K562 (cell line): ENCODE measurements around the gene DDIT3. TPM values are rescaled to one million over a fixed set of nuclear protein-coding genes. Genes with fewer than 3 reads are reported as not detected.

Source experiments
- CCNT2 ChIP-seq: IDR thresholded peaks from 2 replicates; pipeline ENCODE4 v1.6.1; 2011; ENCODE audit warnings: borderline replicate concordance, low read depth, mild to moderate bottlenecking, moderate library complexity, mixed read lengths, low read length; ENCODE audit not compliant: insufficient read length; ENCODE audit errors: extremely low read depth
- CHD7 ChIP-seq: fragments of 200-600 bp; sonication (generic); IDR thresholded peaks from one replicate; pipeline ENCODE4 v1.6.1; 2012; ENCODE audit warnings: mild to moderate bottlenecking, low read depth, low read length, inconsistent platforms
- DIDO1 ChIP-seq: fragments of 450-650 bp; IDR thresholded peaks from 2 replicates; pipeline ENCODE4 v1.6.1; 2016; ENCODE audit warnings: low read depth, missing biosample characterization, missing genetic modification characterization
- ETV6 ChIP-seq, 3 experiments: fragments of 150-350 bp in 1 of 3; sonication (generic) in 1 of 3; formaldehyde crosslinking in 1 of 3; IDR thresholded peaks; 2 replicates each; pipeline versions ENCODE4 v1.6.1 to v1.8.0; 2014 to 2022; ENCODE audit warnings: borderline replicate concordance in 2 of 3, low read depth in 2 of 3, antibody characterized with exemption in 1 of 3, low read length in 1 of 3, mild to moderate bottlenecking in 1 of 3, missing genetic modification reagents in 1 of 3
- FOXK2 ChIP-seq, 2 experiments: fragments of 450-650 bp; IDR thresholded peaks in 1 of 2; conservative IDR thresholded peaks in 1 of 2; 2 replicates each; pipeline ENCODE4 v1.6.1; 2016; ENCODE audit warnings: low read depth in 2 of 2, mild to moderate bottlenecking in 1 of 2
- HDAC8 ChIP-seq: fragments of 450-650 bp; IDR thresholded peaks from 2 replicates; pipeline ENCODE4 v1.6.1; 2016; ENCODE audit warnings: mild to moderate bottlenecking, missing genetic modification characterization, moderate library complexity, missing compliant biosample characterization
- POLR2A ChIP-seq: fragments of 450-650 bp; conservative IDR thresholded peaks from 2 replicates; pipeline ENCODE4 v1.6.1; 2016
- THAP7 ChIP-seq: fragments of 250-450 bp; sonication (Bioruptor Pico); IDR thresholded peaks from 2 replicates; pipeline ENCODE4 v1.5.0; 2021
- ZBTB26 ChIP-seq: fragments of 450-650 bp; formaldehyde crosslinking; IDR thresholded peaks from 2 replicates; pipeline ENCODE4 v1.4.0; 2022; ENCODE audit warnings: missing genetic modification characterization
- ZBTB7A ChIP-seq: IDR thresholded peaks from 2 replicates; pipeline ENCODE4 v1.6.1; 2011; ENCODE audit warnings: low read depth, mild to moderate bottlenecking, low read length, moderate library complexity, borderline replicate concordance; ENCODE audit not compliant: control insufficient read depth
- ZNF384 ChIP-seq: IDR thresholded peaks from 2 replicates; pipeline ENCODE4 v1.6.1; 2012; ENCODE audit warnings: low read depth, low read length, improper control_type of control experiment
- polyA plus RNA-seq, 8 experiments: library from polyadenylated mRNA; depleted of rRNA in 4 of 8; stranded (reverse) in 5 of 8; unstranded in 3 of 8; fragments of >200 nt; fragmentation: Nextera tagmentation in 2 of 8; fragmentation: Illumina TruSeq in 1 of 8; extraction: Ambion mirVana in 2 of 8; extraction: Trizol in 1 of 8; gene quantifications; 2 replicates each; pipeline versions ENCODE4 v1.2.1 to v1.2.3, GENCODE V29; 2011 to 2014; ENCODE audit warnings: inconsistent platforms in 1 of 8, missing spikeins in 1 of 8
- total RNA-seq, 7 experiments: library from RNA; depleted of rRNA in 6 of 7; stranded (reverse); fragments of >200 nt in 6 of 7; fragmentation: Illumina TruSeq in 2 of 7; extraction: Trizol in 2 of 7; gene quantifications; 2 replicates each; pipeline versions ENCODE4 v1.2.1 to v1.2.3, GENCODE V29; 2011 to 2021; ENCODE audit warnings: low replicate concordance in 1 of 7

The DDIT3 gene
- total and polyA plus RNA-seq, 9 of the 15 experiments (the other 6 are each of a cell fraction or from before 2014, with no cell fraction given) = 59.1 to 272 (median 89.9) TPM

GRCh38 chr12:57522011-57522886, 1.9 kb upstream of the DDIT3 start, which contains the start of gene MBD6 (continued):
- peak; percentile 79 for TF ChIP-seq POLR2A
- peak; percentile 91 for TF ChIP-seq CCNT2
- TF ChIP-seq THAP7 (CRISPR knock-in tag) = no peak
- TF ChIP-seq ETV6 (IDR thresholded peaks at IDR 0.05; ENCODE audit: borderline replicate concordance in 1 of 2, low read depth in 2 of 2, low read length in 1 of 2) = no peak
- TF ChIP-seq ETV6 (CRISPR knock-in tag; IDR thresholded peaks at IDR 0.05; ENCODE audit: borderline replicate concordance) = no peak
- TF ChIP-seq ZBTB7A = no peak; the same call in 1 of the 2 replicates
- peak; percentile 91 for TF ChIP-seq HDAC8 (tag)
- no peak for TF ChIP-seq ZNF384
- TF ChIP-seq DIDO1 = no peak
- peak; percentile 96 to 97 for TF ChIP-seq FOXK2 (conservative IDR thresholded peaks at IDR 0.05 in 1 of 2, IDR thresholded peaks at IDR 0.05 in 1 of 2; ENCODE audit: low read depth in 2 of 2)
- TF ChIP-seq CHD7 = no peak
- TF ChIP-seq ZBTB26 = 0 out of 2 replicates have a peak, but pooled peaks have one; percentile 10
